ENCODE results near the gene UBE2L6.

GRCh38 chr11:57556041-57556440, 11.4 kb downstream of the UBE2L6 start:
- TF ChIP-seq CTCF (IDR thresholded peaks at IDR 0.05; ENCODE audit: insufficient read depth, low read length, poor library complexity, severe bottlenecking) = no peak
- no peak for TF ChIP-seq EZH2phosphoT487 (conservative IDR thresholded peaks at IDR 0.05; ENCODE audit: low read length)
